ENCODE measurements around the gene TMEM108. TPM values are rescaled to one million over a fixed set of nuclear protein-coding genes. Genes with fewer than 3 reads are reported as not detected.

The TMEM108 gene
- total and polyA plus RNA-seq, 2 of the 4 experiments (the other 2 are of a cell fraction) = 0.18 to 2.2 TPM

DNA sequence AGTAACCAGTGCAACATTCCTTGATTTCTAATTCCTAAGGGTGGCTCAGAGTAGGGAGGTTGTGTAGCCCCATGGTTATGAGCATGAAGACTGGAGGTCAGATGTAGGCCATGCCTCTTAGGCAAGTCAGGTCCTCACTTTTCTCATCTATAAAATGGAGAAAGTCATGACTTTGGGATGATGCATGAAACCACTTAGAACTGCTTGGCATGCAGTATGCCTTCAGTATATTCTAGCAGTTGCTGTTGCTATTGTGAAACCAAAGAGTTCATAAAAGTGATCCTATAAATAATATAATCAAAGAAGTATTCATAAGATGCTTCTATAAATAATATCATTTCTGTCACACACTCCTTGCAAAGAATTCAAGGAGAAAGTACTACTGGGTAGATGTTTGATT, 65.5 kb downstream of the TMEM108 start:
- Histone ChIP-seq H3K9ac (ENCODE audit: low read depth, low read length) (no peak overlapping the region), H2AK5ac (ENCODE audit: low read depth, low read length) (no peak overlapping the region), H3K27ac (ENCODE audit: insufficient read depth, low read length) (no peak overlapping the region), H3K56ac (ENCODE audit: extremely low read depth, insufficient read depth, low read length) (no peak overlapping the region), H3K27me3 (ENCODE audit: control insufficient read depth, insufficient read depth, low read length) (no peaks in the 10 kb centered on the region), H4K5ac (ENCODE audit: low read depth, low read length) (no peak overlapping the region), H3K4me2 (ENCODE audit: low read depth, low read length) (no peak overlapping the region), H2BK20ac (ENCODE audit: low read depth, low read length) (no peak overlapping the region), H2AK9ac (replicated peaks; ENCODE audit: low read depth, low read length, poor library complexity) (no peak overlapping the region), H3K23ac (ENCODE audit: low read depth, low read length) (no peak overlapping the region), H2BK5ac (ENCODE audit: low read depth, low read length, poor library complexity, severe bottlenecking) (no peak overlapping the region), H4K20me1 (ENCODE audit: insufficient read depth, low read length) (no peaks in the 10 kb centered on the region), H4K8ac (ENCODE audit: low read depth in 2 of 2, low read length in 2 of 2) (no peak overlapping the region), H2BK120ac (ENCODE audit: low read depth, low read length) (no peak overlapping the region), H3K36me3 (ENCODE audit: control insufficient read depth, insufficient read depth, low read length) (no peaks in the 10 kb centered on the region), H3K9me1 (ENCODE audit: insufficient read depth, low read length) (no peaks in the 10 kb centered on the region), H3K14ac (replicated peaks; ENCODE audit: low read depth, low read length) (no peak overlapping the region), H3K9me3 (ENCODE audit: control insufficient read depth, insufficient read depth, low read length) (no peaks in the 10 kb centered on the region), H3K18ac (ENCODE audit: low read depth, low read length) (no peak overlapping the region), H3K4me1 (ENCODE audit: control insufficient read depth, insufficient read depth, low read length) (no peaks in the 10 kb centered on the region), H2AFZ (replicated peaks; ENCODE audit: low read length, poor library complexity) (no peak overlapping the region), H4K91ac (ENCODE audit: insufficient read depth, low read depth, low read length) (no peak overlapping the region), H2BK15ac (ENCODE audit: low read depth, low read length) (no peak overlapping the region), H3K4ac (ENCODE audit: low read depth, low read length) (no peak overlapping the region), H3K79me1 (ENCODE audit: low read depth in 1 of 2, low read length in 2 of 2) (no peaks in the 10 kb centered on the region), H3K4me3 (ENCODE audit: insufficient read depth, low read depth, low read length) (no peak overlapping the region)
- dilution Hi-C loops (cut with HindIII; ENCODE audit: low sequenced_read_pairs, unreplicated experiment) = no loop called here
- TF ChIP-seq MAZ (IDR thresholded peaks at IDR 0.05; ENCODE audit: borderline replicate concordance, low read depth, low read length) (no peak), NFE2L2 (IDR thresholded peaks at IDR 0.05; ENCODE audit: low read depth, low read length) (no peak)
- BruUV-seq (replicated peaks) = no TSS peak
- no peak for DNase-seq
- in situ Hi-C loops (cut with MboI; ENCODE audit: low sequenced_read_pairs) = no loop called here
- no peak for ATAC-seq (ENCODE audit: low read depth)
- intact Hi-C loops (cut with micrococcal nuclease) = no loop called here
- ChIA-PET CTCF (no interaction called here), POLR2A (ENCODE audit: unreplicated experiment) (no interaction called here)
